CD4-positive, alpha-beta T cell treated with Interleukin-15 for 4 hours (primary cell): ENCODE results near the gene POU1F1.
"Not testable (repeated sequence)": the region's sequence is repeated elsewhere in the genome, so short reads cannot be mapped to it uniquely, and the experiment has no call there.

Source experiments
- DNase-seq: peaks from one replicate; pipeline ENCODE4 v3.0.0-alpha.2; 2020; ENCODE audit warnings: low spot score

The POU1F1 gene

DNA sequence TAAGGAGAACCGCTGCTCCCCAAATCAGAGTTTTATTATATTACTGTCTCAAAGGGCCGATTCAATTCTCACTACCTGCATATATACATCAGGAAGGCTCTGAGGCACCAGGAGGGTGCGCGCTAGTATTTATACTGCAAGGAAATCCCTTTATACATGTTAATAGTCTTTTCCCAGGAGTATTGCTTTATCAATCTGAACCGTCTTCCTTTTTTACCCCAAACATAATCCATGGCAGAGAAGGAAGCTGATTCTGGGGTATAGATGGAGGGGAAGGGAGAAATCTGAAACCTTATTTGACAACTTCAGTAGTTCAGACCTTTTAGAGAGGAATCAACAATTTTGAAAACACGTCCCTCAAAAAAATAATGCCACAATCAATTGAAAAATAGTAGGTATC is at the start of gene POU1F1:
TSS of gene POU1F1 (minus strand) at position 101 of the 400 bp plus-strand sequence. CDS start 122 bp downstream, outside the sequence.
- no peak for DNase-seq

DNA sequence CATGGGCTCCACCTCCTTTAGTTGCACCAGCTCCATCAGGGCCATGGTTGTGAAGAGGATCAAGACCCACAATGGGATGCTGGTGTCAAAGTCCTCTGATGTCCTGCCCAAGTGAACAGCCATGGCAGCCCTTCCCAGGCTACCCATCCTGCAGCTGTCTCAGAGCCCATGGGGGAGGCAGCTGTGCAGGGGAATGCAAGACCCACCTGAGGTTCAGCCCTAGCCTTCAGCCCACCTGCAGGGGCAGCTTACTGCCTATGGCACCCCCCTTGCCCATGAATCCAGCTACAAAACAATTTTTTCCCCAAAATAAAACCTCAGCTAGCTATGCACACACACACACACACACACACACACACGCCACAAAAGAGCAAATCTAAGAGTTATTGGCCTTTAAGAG is 48.2 kb upstream of the POU1F1 start:
- DNase-seq, result no peak

- DNase-seq, result no peak
These were observed 44.6 kb upstream of the POU1F1 start for GRCh38 chr3:87320756-87321626.

DNA sequence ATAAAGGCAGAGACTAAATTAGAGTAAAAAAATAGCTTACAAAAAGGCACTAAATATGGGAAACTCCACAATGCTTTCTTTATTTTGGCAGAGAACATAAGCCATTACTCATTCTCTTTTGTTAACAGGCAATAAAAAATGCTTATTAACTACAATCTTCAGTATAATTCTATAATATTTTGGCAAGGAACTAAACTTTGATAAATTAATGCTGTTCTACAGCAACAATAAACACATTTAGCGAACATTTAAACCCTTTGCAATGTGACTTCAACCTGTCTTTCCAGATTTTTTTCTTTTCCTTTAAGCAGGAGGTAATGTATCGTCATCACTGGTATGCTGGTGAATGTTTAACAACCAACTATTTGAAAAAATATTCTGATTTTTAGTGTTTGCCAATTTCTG is 42.2 kb upstream of the POU1F1 start:
- no peak for DNase-seq

DNA sequence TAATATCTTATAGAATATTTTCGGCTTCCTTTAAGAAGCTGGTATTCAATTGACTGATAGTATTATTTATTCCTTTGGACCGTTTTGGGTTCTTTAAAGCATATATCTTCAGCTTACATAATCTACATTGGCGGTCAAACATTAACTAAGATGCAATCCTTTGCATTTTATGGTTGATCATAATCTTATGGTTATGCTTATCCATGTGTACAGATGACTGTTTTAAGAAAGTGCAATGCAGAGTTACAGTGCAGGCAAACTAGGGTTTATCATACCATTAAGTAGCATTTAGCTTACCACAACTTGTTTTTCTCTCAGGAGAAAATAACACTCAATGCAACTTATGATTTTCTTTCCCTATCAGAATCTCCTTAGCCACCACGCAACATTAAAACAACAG is 41.4 kb upstream of the POU1F1 start:
- no peak for DNase-seq

DNA sequence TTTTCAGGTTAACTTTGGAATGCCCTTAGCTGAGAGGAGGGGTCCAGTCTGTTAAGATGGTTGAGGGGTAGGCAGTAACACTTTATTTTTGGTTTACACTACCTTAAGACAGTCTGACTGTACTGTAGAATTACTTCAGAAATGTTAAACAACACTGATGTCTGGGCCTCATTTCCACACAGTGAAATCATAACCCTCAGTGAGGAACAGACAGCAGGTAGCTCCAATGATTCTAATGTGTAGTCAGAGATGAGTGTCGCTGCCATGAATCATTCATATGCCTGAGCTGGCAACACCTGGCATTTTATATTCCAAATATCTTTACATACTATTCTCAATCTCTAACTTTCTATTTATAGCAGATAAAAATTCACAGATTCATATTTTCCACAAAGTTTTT is 37.3 kb upstream of the POU1F1 start:
- no peak for DNase-seq

GRCh38 chr3:87311309-87311708 is 34.9 kb upstream of the POU1F1 start:
- DNase-seq, result no peak

- DNase-seq, result no peak
These were observed 33.2 kb upstream of the POU1F1 start for GRCh38 chr3:87309601-87310000.

DNA sequence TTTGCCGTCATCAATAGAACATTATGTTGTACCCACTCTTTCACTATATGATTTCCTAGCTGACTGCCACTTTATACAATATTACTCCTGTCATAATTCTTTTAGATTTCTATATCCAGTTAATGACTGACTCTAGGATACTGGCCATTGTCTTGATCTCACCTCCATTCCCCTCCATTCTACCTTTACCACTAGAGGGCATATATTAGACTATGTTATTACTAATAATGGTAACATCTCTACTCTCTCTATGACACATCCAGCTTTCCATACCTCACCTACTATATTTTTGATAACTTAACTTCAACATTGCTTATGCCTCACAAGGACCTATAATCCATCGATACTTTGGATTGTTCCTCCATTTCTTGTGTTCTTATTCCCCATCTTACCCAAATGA is 31.4 kb upstream of the POU1F1 start:
- DNase-seq, result no peak

- no peak for DNase-seq
These were observed 29.1 kb upstream of the POU1F1 start for GRCh38 chr3:87305517-87305916.

GRCh38 chr3:87305031-87305430 is 28.6 kb upstream of the POU1F1 start:
- not testable (repeated sequence) for DNase-seq

- peak; percentile 40 for DNase-seq
These were observed 21.8 kb upstream of the POU1F1 start for GRCh38 chr3:87298111-87298718.

DNA sequence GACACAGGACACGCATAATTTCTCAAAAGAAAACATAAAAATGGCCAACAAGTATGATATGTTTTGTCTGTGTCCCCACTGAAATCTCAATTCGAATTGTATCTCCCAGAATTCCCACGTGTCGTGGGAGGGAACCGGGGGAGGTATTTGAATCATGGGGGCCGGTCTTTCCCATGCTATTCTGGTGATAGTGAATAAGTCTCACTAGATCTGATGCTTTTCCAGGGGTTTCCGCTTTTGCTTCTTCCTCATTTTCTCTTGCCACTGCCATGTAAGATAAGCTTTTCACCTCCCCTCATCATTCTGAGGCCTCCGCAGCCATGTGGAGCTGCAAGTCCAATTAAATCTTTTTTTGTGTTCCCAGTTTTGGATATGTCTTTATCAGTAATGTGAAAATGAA is 12.1 kb upstream of the POU1F1 start:
- DNase-seq, result no peak

GRCh38 chr3:87287011-87287410 is 10.6 kb upstream of the POU1F1 start:
- no peak for DNase-seq

DNA sequence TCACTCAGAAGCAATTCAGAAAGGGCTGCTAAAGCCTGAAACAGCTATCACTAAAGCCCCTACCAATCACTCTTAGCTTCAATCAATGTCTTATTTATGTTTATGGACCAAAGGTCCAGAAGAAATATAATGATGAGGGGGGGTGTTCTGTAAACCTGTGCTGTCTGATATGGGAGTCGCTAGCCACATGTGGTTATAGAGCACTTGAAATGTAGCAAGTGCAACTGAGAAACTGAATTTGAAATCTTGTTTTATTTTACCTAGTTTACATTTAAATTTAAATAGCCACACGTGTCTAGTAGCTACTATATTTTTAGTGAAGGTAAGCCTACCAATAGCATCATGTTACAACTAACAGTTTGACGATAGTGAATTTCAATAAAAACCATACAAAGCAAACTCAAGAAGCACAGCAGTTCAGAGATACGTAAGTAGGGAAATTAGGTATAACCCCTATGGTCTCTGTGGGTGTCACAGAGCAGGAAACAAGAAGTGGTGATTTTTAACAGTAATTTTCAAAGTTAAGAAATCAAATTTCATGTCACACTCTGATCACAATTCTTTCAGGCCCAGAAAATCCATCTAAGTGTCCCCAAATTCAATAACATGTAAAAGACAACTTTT is 3.6 kb downstream of the POU1F1 start:
- DNase-seq, result no peak

DNA sequence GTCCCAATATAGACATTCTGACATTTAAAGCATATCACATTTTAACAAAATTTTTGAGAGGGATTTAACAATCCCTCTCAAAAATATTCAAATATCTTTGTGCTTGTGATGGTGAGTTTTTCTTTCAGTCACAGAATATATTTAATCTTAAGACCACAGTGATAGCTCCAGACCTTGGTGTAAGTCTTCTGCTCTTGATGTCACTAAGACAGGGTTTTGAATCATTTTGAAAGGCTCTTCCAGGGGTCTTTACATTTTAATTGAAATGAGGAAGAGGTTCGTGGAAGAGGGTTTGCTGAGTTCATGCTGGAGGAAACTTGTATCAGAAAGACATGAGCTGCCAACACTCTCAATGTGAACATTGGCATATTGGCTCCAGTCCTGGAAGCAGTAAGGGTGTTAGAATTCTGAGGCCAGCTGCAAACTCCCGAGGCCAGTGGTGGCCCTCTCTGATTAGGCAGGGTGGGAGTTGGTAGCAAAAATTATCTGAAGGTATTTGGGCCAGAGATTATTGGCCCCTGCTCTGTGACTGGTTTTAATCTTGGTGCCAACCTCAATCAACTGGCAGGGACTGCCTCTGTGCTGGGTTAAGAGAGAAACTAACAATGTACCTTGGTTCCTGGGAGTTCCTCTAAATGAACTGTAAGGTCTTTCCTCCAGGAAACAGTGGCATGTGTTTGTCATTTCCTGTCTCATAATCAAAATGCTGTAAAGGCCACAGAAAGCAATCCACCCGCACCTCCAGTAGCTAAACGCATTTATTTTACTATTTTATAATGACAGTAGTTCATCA is 5.3 kb downstream of the POU1F1 start:
- no peak for DNase-seq

DNA sequence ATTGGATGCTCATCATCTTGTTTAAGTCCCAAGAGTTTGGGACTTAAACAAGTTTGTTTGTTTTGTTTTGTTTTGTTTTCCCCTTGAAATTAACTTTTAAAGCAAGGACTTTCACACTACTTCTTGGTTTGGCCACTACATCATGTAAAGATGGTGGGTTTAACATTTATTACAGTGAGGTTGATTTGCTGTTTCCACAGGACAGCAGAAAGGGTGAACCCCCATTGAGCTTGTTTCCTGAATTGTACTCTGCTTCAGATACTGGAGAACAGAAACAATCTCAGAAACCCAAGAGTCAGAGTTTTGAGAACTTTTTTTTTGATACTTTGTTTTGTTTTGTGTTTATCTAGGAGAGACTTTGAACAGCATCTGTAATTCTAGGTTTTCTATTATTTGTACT is 6.7 kb downstream of the POU1F1 start:
- no peak for DNase-seq

- no peak for DNase-seq
These were observed 7.7 kb downstream of the POU1F1 start for GRCh38 chr3:87268646-87269211.

DNA sequence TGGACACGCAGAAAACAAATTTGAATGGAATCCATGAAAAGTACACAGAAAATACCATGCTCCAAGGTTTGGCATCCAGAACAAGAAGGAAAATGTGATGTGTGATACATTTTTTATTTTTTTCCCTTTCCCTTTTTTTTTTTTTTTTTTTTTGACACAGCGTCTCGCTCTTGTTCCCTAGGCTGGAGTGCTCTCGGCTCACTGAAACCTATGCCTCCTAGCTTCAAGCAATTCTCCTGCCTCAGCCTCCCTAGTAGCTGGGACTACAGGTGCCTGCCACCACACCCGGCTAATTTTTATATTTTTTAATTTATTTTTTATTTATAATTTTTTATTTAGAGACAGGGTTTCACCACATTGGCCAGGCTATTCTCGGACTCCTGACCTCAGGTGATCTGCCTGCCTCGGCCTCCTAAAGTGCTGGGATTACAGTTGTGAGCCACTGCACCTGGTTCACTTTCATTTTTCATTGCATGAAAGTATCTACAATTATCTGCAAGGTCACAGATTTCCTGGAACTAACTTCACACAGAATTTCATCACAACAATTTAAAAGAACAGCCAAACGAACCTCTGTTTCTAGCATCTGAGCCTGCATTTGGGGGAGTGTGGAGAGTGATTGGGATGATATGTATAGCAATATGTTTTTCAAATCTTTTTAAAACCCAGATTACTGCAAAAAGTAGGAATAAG is 8.3 kb downstream of the POU1F1 start:
- no peak for DNase-seq

GRCh38 chr3:87261925-87262324 is 14.5 kb downstream of the POU1F1 start:
- DNase-seq, result no peak

GRCh38 chr3:87260270-87260669 is 16.1 kb downstream of the POU1F1 start:
- DNase-seq, result peak; percentile 45
